ENCODE results near the gene TMIGD3. TPM values are rescaled to one million over a fixed set of nuclear protein-coding genes. Genes with fewer than 3 reads are reported as not detected.

Gene TMIGD3
- total and polyA plus RNA-seq, 2 of the 4 experiments (the other 2 are of a cell fraction): under 0.01 to 0.12 TPM

- H2BK15ac ChIP-seq (ENCODE audit: low read depth, low read length): no peak overlapping the region
These were observed 7.0 kb downstream of the TMIGD3 start for GRCh38 chr1:111496398-111496797.

More at GRCh38 chr1:111496398-111496797, 7.0 kb downstream of the TMIGD3 start:
- TF ChIP-seq MXI1 (IDR thresholded peaks at IDR 0.05; ENCODE audit: borderline replicate concordance, low read depth, low read length) (no peak), USF2 (IDR thresholded peaks at IDR 0.05; ENCODE audit: low read depth, low read length) (no peak), RCOR1 (IDR thresholded peaks at IDR 0.05; ENCODE audit: insufficient replicate concordance, low read length) (no peak), MAZ (IDR thresholded peaks at IDR 0.05; ENCODE audit: borderline replicate concordance, low read depth, low read length) (no peak), RFX5 (IDR thresholded peaks at IDR 0.05; ENCODE audit: low read depth, low read length) (no peak), CTCF (conservative IDR thresholded peaks at IDR 0.05; ENCODE audit: low read depth, low read length) (no peak), MAFK (IDR thresholded peaks at IDR 0.05; ENCODE audit: low read depth, low read length) (no peak), NFE2L2 (IDR thresholded peaks at IDR 0.05; ENCODE audit: low read depth, low read length) (no peak), CHD1 (IDR thresholded peaks at IDR 0.05; ENCODE audit: low read depth, low read length) (no peak), RAD21 (IDR thresholded peaks at IDR 0.05; ENCODE audit: low read length) (no peak), FOS (IDR thresholded peaks at IDR 0.05; ENCODE audit: low read depth, low read length) (no peak), ELK1 (IDR thresholded peaks at IDR 0.05; ENCODE audit: borderline replicate concordance, low read depth, low read length) (no peak), CEBPB (IDR thresholded peaks at IDR 0.05; ENCODE audit: low read depth, low read length) (no peak), BHLHE40 (IDR thresholded peaks at IDR 0.05; ENCODE audit: low read depth, low read length) (no peak), POLR2A (IDR thresholded peaks at IDR 0.05; ENCODE audit: low read depth, low read length) (no peak), SMC3 (IDR thresholded peaks at IDR 0.05; ENCODE audit: low read depth, low read length) (no peak)
- Histone ChIP-seq H4K91ac (ENCODE audit: insufficient read depth, low read depth, low read length) (no peak overlapping the region), H4K5ac (ENCODE audit: low read depth, low read length) (no peak overlapping the region), H4K8ac (ENCODE audit: low read depth in 2 of 2, low read length in 2 of 2) (no peak overlapping the region), H3K4me1 (ENCODE audit: control insufficient read depth, insufficient read depth, low read length) (no peaks in the 10 kb centered on the region), H2AK5ac (ENCODE audit: low read depth, low read length) (no peak overlapping the region), H2AFZ (replicated peaks; ENCODE audit: low read length, poor library complexity) (no peak overlapping the region), H3K79me1 (ENCODE audit: low read depth in 1 of 2, low read length in 2 of 2) (no peaks in the 10 kb centered on the region), H3K27me3 (ENCODE audit: control insufficient read depth, insufficient read depth, low read length) (peaks cover 25% of the 10 kb centered on the region), H3K9me3 (ENCODE audit: control insufficient read depth, insufficient read depth, low read length) (peaks cover 2% of the 10 kb centered on the region; the same call in 1 of the 2 replicates), H3K4me3 (ENCODE audit: insufficient read depth, low read depth, low read length) (no peak overlapping the region), H3K14ac (replicated peaks; ENCODE audit: low read depth, low read length) (no peak overlapping the region), H3K27ac (ENCODE audit: insufficient read depth, low read length) (no peak overlapping the region), H3K9ac (ENCODE audit: low read depth, low read length) (no peak overlapping the region), H3K4ac (ENCODE audit: low read depth, low read length) (no peak overlapping the region), H2AK9ac (replicated peaks; ENCODE audit: low read depth, low read length, poor library complexity) (no peak overlapping the region), H2BK120ac (ENCODE audit: low read depth, low read length) (no peak overlapping the region), H3K4me2 (ENCODE audit: low read depth, low read length) (no peak overlapping the region), H3K18ac (ENCODE audit: low read depth, low read length) (no peak overlapping the region), H4K20me1 (ENCODE audit: insufficient read depth, low read length) (no peaks in the 10 kb centered on the region), H3K36me3 (ENCODE audit: control insufficient read depth, insufficient read depth, low read length) (no peaks in the 10 kb centered on the region), H2BK5ac (ENCODE audit: low read depth, low read length, poor library complexity, severe bottlenecking) (no peak overlapping the region), H3K23ac (ENCODE audit: low read depth, low read length) (no peak overlapping the region), H3K9me1 (ENCODE audit: insufficient read depth, low read length) (no peaks in the 10 kb centered on the region), H3K56ac (ENCODE audit: extremely low read depth, insufficient read depth, low read length) (no peak overlapping the region), H2BK20ac (ENCODE audit: low read depth, low read length) (no peak overlapping the region)
- POLR2A ChIA-PET (ENCODE audit: unreplicated experiment): interaction anchor here (0.6 kb wide), 1 partner anchor 267 kb away, joined by 8 read pairs; no protein-coding TSS in a partner anchor
- dilution Hi-C loops (cut with HindIII; ENCODE audit: low sequenced_read_pairs, unreplicated experiment): no loop called here
- intact Hi-C loops (cut with micrococcal nuclease): no loop called here
- BruUV-seq (replicated peaks): no TSS peak
- no CpG with 5 or more reads among the region's 4 CpGs for WGBS, 2 experiments (ENCODE audit: extremely low coverage in 2 of 2, insufficient read length in 1 of 2)
- in situ Hi-C loops (cut with MboI; ENCODE audit: low sequenced_read_pairs): loop anchor here (25.0 kb wide), 1 partner anchor 866 kb away; no protein-coding TSS in a partner anchor
- DNase-seq (no peak), ATAC-seq (ENCODE audit: low read depth) (no peak)
- CTCF ChIA-PET: interaction anchor here (1.1 kb wide), 1 partner anchor 11 kb away, joined by 3 read pairs; no protein-coding TSS in a partner anchor
